Activated CD8-positive, alpha-beta memory T cell treated with anti-CD3 and anti-CD28 coated beads, Interleukin-2, amount 10 ng/mL, durations not matched to agents 7 days and 5 days (primary cell): ENCODE data around the gene FGGY. TPM values are rescaled to one million over a fixed set of nuclear protein-coding genes. Genes with fewer than 3 reads are reported as not detected.

ENCODE experiments used
- ATAC-seq: fragments of 150-1000 bp; cut with Tn5 transposase; one replicate; pipeline ENCODE4 v1.10.0; 2021; ENCODE audit warnings: moderate library complexity
- CTCF ChIA-PET: fragments of 350-600 bp; sonication (Branson Sonifier 250); formaldehyde crosslinking; loops from one replicate; lab custom pipeline; 2021; ENCODE audit warnings: antibody characterized with exemption; lab: Charles Lee
- DNase-seq: peaks from one replicate; pipeline ENCODE4 v3.0.0-alpha.2; 2020
- H3K27ac Mint-ChIP-seq: one replicate; pipeline ENCODE4 v1.8.0; 2021; ENCODE audit warnings: mild to moderate bottlenecking, mixed read lengths
- H3K27me3 Mint-ChIP-seq: one replicate; pipeline ENCODE4 v1.8.0; 2021; ENCODE audit warnings: mixed read lengths
- H3K36me3 Mint-ChIP-seq: one replicate; pipeline ENCODE4 v1.8.0; 2021; ENCODE audit warnings: mild to moderate bottlenecking, mixed read lengths
- H3K4me1 Mint-ChIP-seq: one replicate; pipeline ENCODE4 v1.8.0; 2021; ENCODE audit warnings: mixed read lengths
- H3K4me3 Mint-ChIP-seq: one replicate; pipeline ENCODE4 v1.8.0; 2021; ENCODE audit warnings: mild to moderate bottlenecking, moderate library complexity, mixed read lengths
- H3K9me3 Mint-ChIP-seq: one replicate; pipeline ENCODE4 v1.8.0; 2022; ENCODE audit warnings: low read depth, mixed read lengths
- total RNA-seq, 2 experiments: library from RNA; stranded (reverse); gene quantifications; one replicate each; pipeline ENCODE4 v1.2.3, GENCODE V29; 2021

The FGGY gene
- total RNA-seq, 2 experiments from 2014 or later = 15.8 to 16.7 TPM

- no peak overlapping the region for H3K4me3 Mint-ChIP-seq
- H3K9me3 Mint-ChIP-seq = no peaks in the 10 kb centered on the region
- no peaks in the 10 kb centered on the region for H3K4me1 Mint-ChIP-seq
- CTCF ChIA-PET = no interaction called here
- H3K27me3 Mint-ChIP-seq = no peaks in the 10 kb centered on the region
- H3K27ac Mint-ChIP-seq = no peak overlapping the region
- no peak for DNase-seq
- peaks cover 24% of the 10 kb centered on the region for H3K36me3 Mint-ChIP-seq
- no peak for ATAC-seq
Measured at GRCh38 chr1:59375321-59376220, 78.7 kb downstream of the FGGY start.

GRCh38 chr1:59377350-59377904 is 80.5 kb downstream of the FGGY start:
- Mint-ChIP-seq H3K27ac (no peak overlapping the region), H3K27me3 (no peaks in the 10 kb centered on the region), H3K4me3 (no peak overlapping the region), H3K9me3 (no peaks in the 10 kb centered on the region), H3K4me1 (no peaks in the 10 kb centered on the region), H3K36me3 (peaks cover 33% of the 10 kb centered on the region)
- CTCF ChIA-PET = no interaction called here
- ATAC-seq (no peak), DNase-seq (no peak)

- DNase-seq (no peak), ATAC-seq (no peak)
- Mint-ChIP-seq H3K4me1 (no peaks in the 10 kb centered on the region), H3K4me3 (no peak overlapping the region), H3K27me3 (no peaks in the 10 kb centered on the region), H3K9me3 (no peaks in the 10 kb centered on the region), H3K36me3 (peaks cover 33% of the 10 kb centered on the region), H3K27ac (no peak overlapping the region)
- CTCF ChIA-PET = no interaction called here
Measured at GRCh38 chr1:59378621-59379370, 81.9 kb downstream of the FGGY start.

DNA sequence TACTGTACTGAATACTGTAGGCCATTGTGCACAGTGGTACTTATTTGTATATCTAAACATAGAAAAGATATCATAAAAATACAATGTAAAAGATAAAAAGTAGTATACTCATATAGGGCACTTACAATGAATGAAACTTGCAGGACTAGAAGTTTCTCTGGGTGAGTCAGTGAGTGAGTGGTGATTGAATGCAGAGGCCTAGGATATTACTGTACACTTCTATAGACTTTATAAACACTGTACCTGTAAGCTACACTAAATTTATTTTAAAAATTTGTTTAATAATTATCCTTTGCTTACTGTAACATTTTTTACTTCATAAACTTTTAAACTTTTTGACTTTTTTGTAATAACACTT is 82.5 kb downstream of the FGGY start:
- CTCF ChIA-PET = no interaction called here
- no peak for DNase-seq
- H3K4me3 Mint-ChIP-seq = no peak overlapping the region
- no peak overlapping the region for H3K27ac Mint-ChIP-seq
- ATAC-seq = no peak
- no peaks in the 10 kb centered on the region for H3K9me3 Mint-ChIP-seq
- H3K36me3 Mint-ChIP-seq = peaks cover 36% of the 10 kb centered on the region
- peaks cover 3% of the 10 kb centered on the region for H3K4me1 Mint-ChIP-seq
- H3K27me3 Mint-ChIP-seq = no peaks in the 10 kb centered on the region

DNA sequence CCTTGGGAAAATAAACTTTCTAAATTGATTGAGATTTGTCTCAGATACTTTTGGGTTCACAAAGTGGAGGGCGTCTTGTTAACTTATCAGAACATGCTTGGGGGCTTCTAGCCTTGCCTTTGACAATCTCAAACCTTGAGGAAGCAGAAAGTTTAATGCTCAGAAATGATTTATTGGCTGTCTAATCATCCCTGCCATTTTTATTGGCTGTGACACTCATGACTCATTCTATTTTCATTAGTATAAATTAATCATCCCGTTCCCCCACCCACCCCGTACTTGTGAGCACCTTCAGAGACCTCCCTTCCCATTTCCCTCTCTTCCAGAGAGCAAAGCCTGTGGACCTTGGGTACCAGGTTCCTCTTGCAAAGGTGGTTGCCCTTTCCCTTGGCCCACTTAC is 87.1 kb downstream of the FGGY start:
- H3K27me3 Mint-ChIP-seq = no peaks in the 10 kb centered on the region

GRCh38 chr1:59384443-59384842 is 87.5 kb downstream of the FGGY start:
- Mint-ChIP-seq H3K27ac (no peak overlapping the region), H3K4me3 (no peak overlapping the region), H3K9me3 (no peaks in the 10 kb centered on the region), H3K36me3 (peaks cover 19% of the 10 kb centered on the region), H3K27me3 (no peaks in the 10 kb centered on the region), H3K4me1 (peaks cover 8% of the 10 kb centered on the region)
- DNase-seq (no peak), ATAC-seq (no peak)
- CTCF ChIA-PET = interaction anchor here (1.3 kb wide), 1 partner anchor 602 kb away, joined by 3 read pairs; no protein-coding TSS in a partner anchor

More for the DNA sequence above, 87.1 kb downstream of the FGGY start:
- Mint-ChIP-seq H3K4me3 (no peak overlapping the region), H3K4me1 (peaks cover 8% of the 10 kb centered on the region), H3K27ac (no peak overlapping the region), H3K9me3 (no peaks in the 10 kb centered on the region), H3K36me3 (peaks cover 22% of the 10 kb centered on the region)
- CTCF ChIA-PET = no interaction called here
- ATAC-seq = no peak
- DNase-seq = no peak

DNA sequence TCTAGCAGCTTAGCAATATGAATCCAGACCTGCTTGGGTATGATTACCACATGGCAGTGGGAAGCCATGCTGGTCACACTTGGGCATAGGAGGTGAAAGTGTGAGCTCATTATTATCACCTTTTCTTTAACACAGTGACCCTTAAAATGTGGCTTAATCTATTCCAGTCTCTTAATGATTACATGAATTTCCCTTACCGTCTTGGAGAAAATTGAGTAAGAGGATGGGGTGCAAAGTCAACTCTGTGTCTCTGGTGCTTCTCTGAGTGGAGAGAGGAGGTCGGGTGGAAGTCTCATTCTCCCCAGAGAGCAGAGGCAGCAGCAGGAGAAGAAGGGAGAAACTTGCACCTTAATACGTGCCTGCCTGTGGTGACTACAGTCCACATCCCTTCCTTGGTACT is 91.3 kb downstream of the FGGY start:
- no peak overlapping the region for H3K4me3 Mint-ChIP-seq
- CTCF ChIA-PET = interaction anchor here (0.7 kb wide), 1 partner anchor 311 kb away, joined by 3 read pairs; no protein-coding TSS in a partner anchor
- no peak for ATAC-seq

DNA sequence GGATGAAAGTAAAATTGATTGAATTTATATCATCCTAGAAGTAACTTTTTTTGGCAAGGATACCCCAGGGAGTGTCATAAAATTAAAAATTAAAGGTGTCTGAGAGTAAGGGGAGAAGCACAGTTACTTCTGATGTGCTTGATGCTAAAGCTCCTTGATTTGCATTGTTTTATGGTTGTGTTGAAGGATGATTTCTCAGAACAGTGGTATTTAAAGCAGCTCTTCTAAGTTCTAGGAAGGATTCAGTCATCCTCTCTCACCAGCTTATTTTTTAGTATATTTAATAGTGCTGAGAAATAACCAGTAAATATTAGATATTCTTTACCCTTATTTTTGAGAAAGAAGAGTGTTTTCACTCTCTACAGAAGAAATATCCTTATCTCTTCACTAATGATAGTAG is 93.0 kb downstream of the FGGY start:
- peaks cover 18% of the 10 kb centered on the region for H3K4me1 Mint-ChIP-seq
- no peak for ATAC-seq
- DNase-seq = no peak
- CTCF ChIA-PET = no interaction called here
- no peaks in the 10 kb centered on the region for H3K9me3 Mint-ChIP-seq
- no peaks in the 10 kb centered on the region for H3K27me3 Mint-ChIP-seq
- peaks cover 2% of the 10 kb centered on the region for H3K36me3 Mint-ChIP-seq
- no peak overlapping the region for H3K4me3 Mint-ChIP-seq
- H3K27ac Mint-ChIP-seq = no peak overlapping the region

More for the DNA sequence above, 91.3 kb downstream of the FGGY start:
- Mint-ChIP-seq H3K4me1 (peaks cover 23% of the 10 kb centered on the region), H3K27ac (no peak overlapping the region), H3K27me3 (no peaks in the 10 kb centered on the region), H3K9me3 (no peaks in the 10 kb centered on the region), H3K36me3 (peaks cover 4% of the 10 kb centered on the region)
- no peak for DNase-seq

GRCh38 chr1:59390307-59390706 is 93.4 kb downstream of the FGGY start:
- DNase-seq = no peak
- H3K4me3 Mint-ChIP-seq = no peak overlapping the region
- H3K27ac Mint-ChIP-seq = no peak overlapping the region
- CTCF ChIA-PET = no interaction called here
- ATAC-seq = no peak
- peaks cover 2% of the 10 kb centered on the region for H3K36me3 Mint-ChIP-seq
- H3K27me3 Mint-ChIP-seq = no peaks in the 10 kb centered on the region
- H3K9me3 Mint-ChIP-seq = no peaks in the 10 kb centered on the region
- peaks cover 16% of the 10 kb centered on the region for H3K4me1 Mint-ChIP-seq

- peaks cover 2% of the 10 kb centered on the region for H3K36me3 Mint-ChIP-seq
- H3K4me1 Mint-ChIP-seq = peaks cover 24% of the 10 kb centered on the region
- H3K27me3 Mint-ChIP-seq = no peaks in the 10 kb centered on the region
- CTCF ChIA-PET = no interaction called here
- no peaks in the 10 kb centered on the region for H3K9me3 Mint-ChIP-seq
- DNase-seq = no peak
- no peak overlapping the region for H3K4me3 Mint-ChIP-seq
- H3K27ac Mint-ChIP-seq = no peak overlapping the region
- peak; percentile 16 for ATAC-seq
Measured at GRCh38 chr1:59391212-59392179, 94.6 kb downstream of the FGGY start.

DNA sequence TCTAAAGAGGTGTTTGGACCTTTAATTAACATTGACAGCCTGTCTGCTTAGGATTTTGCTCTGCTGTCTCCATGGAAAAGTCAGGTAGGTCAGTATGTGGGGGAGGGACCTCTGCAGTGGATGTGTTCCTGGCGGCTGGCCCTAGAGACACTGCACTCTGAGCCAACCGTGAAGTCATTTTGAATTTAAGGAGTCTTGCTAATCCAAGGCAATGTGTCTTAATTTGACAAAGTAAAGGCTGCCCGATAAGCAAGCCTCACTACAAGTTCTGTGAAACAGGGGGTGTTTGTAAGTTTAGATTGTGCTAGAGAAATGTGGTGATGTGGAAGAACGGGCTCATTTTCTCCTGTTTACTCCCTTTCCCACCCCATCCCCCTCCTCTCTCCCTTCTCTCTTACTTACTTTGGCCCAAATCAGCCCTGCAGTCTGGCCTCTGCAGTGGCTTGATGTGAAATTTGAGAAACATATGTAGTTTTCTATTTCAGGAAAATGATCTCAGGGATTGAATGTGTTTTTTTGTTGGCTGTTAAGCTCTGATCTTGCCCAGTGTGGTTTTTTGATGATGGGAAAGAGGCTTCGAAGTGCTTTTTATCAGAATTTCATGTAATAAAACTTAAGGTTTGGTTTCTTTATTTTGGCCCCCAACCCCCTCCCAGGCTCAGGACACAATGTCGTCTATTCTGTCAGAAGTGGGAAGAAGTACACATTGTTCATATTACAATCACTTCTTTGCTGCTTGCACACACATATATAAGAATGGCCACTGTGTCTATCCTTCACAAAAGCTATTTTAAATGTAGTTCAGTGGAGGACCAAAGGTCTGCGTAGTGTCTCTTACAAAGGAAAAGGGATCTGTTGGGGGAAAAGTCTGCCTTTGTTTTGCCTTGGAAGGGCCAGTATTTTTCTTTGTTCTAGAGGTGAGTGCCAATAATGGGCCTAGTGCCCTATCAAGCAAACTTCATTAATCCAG is 96.6 kb downstream of the FGGY start:
- Mint-ChIP-seq H3K27ac (no peak overlapping the region), H3K27me3 (no peaks in the 10 kb centered on the region), H3K4me1 (peaks cover 31% of the 10 kb centered on the region), H3K36me3 (no peaks in the 10 kb centered on the region), H3K4me3 (no peak overlapping the region), H3K9me3 (no peaks in the 10 kb centered on the region)
- CTCF ChIA-PET = no interaction called here
- ATAC-seq (no peak), DNase-seq (no peak)
